ENCODE measurements around the gene DSG4.

DSG4 gene

GRCh38 chr18:31396796-31397612, 20.4 kb downstream of the DSG4 start:
- Histone ChIP-seq H3K27ac (no peak overlapping the region), H3K4me3 (no peak overlapping the region)
- no peak for TF ChIP-seq CTCF (IDR thresholded peaks at IDR 0.05)
- no peak for DNase-seq (ENCODE audit: low spot score)

GRCh38 chr18:31398191-31398590, 21.6 kb downstream of the DSG4 start:
- no peak for TF ChIP-seq CTCF (IDR thresholded peaks at IDR 0.05)
- Histone ChIP-seq H3K27ac (no peak overlapping the region), H3K4me3 (no peak overlapping the region)
- no peak for DNase-seq (ENCODE audit: low spot score)

GRCh38 chr18:31399306-31400032, 22.9 kb downstream of the DSG4 start:
- Histone ChIP-seq H3K4me3 (no peak overlapping the region), H3K27ac (no peak overlapping the region)
- no peak for TF ChIP-seq CTCF (IDR thresholded peaks at IDR 0.05)
- DNase-seq (ENCODE audit: low spot score), result no peak

- Histone ChIP-seq H3K27ac (no peak overlapping the region), H3K4me3 (no peak overlapping the region)
- DNase-seq (ENCODE audit: low spot score), result no peak
- TF ChIP-seq CTCF (IDR thresholded peaks at IDR 0.05), result no peak
Observed at GRCh38 chr18:31401156-31402025, 24.8 kb downstream of the DSG4 start.

- Histone ChIP-seq H3K4me3 (no peak overlapping the region), H3K27ac (no peak overlapping the region)
- TF ChIP-seq CTCF (IDR thresholded peaks at IDR 0.05), result no peak
- DNase-seq (ENCODE audit: low spot score), result no peak
Observed at GRCh38 chr18:31402026-31402373, 25.4 kb downstream of the DSG4 start.

GRCh38 chr18:31403409-31403808, 26.8 kb downstream of the DSG4 start:
- Histone ChIP-seq H3K27ac (no peak overlapping the region), H3K4me3 (no peak overlapping the region)
- no peak for DNase-seq (ENCODE audit: low spot score)
- TF ChIP-seq CTCF (IDR thresholded peaks at IDR 0.05), result no peak

Data from coronary artery (tissue), 2 donors.